Activated naive CD4-positive, alpha-beta T cell treated with anti-CD3 and anti-CD28 coated beads for 36 hours (primary cell): ENCODE data around the gene TBC1D24. TPM values are rescaled to one million over a fixed set of nuclear protein-coding genes. Genes with fewer than 3 reads are reported as not detected.

ENCODE experiments used
- CTCF ChIA-PET: fragments of 350-600 bp; sonication (Branson Sonifier 250); formaldehyde crosslinking; loops from one replicate; lab custom pipeline; 2021; ENCODE audit warnings: antibody characterized with exemption; lab: Charles Lee
- DNase-seq: peaks from one replicate; pipeline ENCODE4 v3.0.0-alpha.2; 2020
- H3K27ac Mint-ChIP-seq: one replicate; pipeline ENCODE4 v1.8.0; 2021; ENCODE audit warnings: mild to moderate bottlenecking, mixed read lengths
- H3K27me3 Mint-ChIP-seq: one replicate; pipeline ENCODE4 v1.8.0; 2021; ENCODE audit warnings: low read depth, mixed read lengths
- H3K36me3 Mint-ChIP-seq: one replicate; pipeline ENCODE4 v1.8.0; 2021; ENCODE audit warnings: low read depth, mixed read lengths
- H3K4me1 Mint-ChIP-seq: one replicate; pipeline ENCODE4 v1.8.0; 2021; ENCODE audit warnings: low read depth, mixed read lengths
- H3K4me3 Mint-ChIP-seq: one replicate; pipeline ENCODE4 v1.8.0; 2021; ENCODE audit warnings: mild to moderate bottlenecking, moderate library complexity, mixed read lengths
- H3K9me3 Mint-ChIP-seq: one replicate; pipeline ENCODE4 v1.8.0; 2021; ENCODE audit warnings: mixed read lengths
- intact Hi-C: fragments of 100-400 bp; cut with micrococcal nuclease; formaldehyde crosslinking; loops from one replicate; pipeline ENCODE4 v1.15.1; 2023
- total RNA-seq, 2 experiments: library from RNA; stranded (reverse); gene quantifications; one replicate each; pipeline ENCODE4 v1.2.3, GENCODE V29; 2021

The TBC1D24 gene
- total RNA-seq, 2 experiments from 2014 or later: 8.1 to 8.6 TPM

GRCh38 chr16:2490190-2491105 is 15.5 kb downstream of the TBC1D24 start:
- H3K4me3 Mint-ChIP-seq: no peak overlapping the region
- H3K27ac Mint-ChIP-seq: no peak overlapping the region
- intact Hi-C loops: no loop called here
- peaks cover 16% of the 10 kb centered on the region for H3K4me1 Mint-ChIP-seq
- no peak for DNase-seq
- no peaks in the 10 kb centered on the region for H3K9me3 Mint-ChIP-seq
- CTCF ChIA-PET: interaction anchor here (0.7 kb wide), 1 partner anchor 10 kb away, joined by 4 read pairs; no protein-coding TSS in a partner anchor
- H3K27me3 Mint-ChIP-seq: no peaks in the 10 kb centered on the region
- peaks cover 1% of the 10 kb centered on the region for H3K36me3 Mint-ChIP-seq

- H3K36me3 Mint-ChIP-seq: no peaks in the 10 kb centered on the region
- intact Hi-C loops: no loop called here
- CTCF ChIA-PET: no interaction called here
Observed at GRCh38 chr16:2492292-2492691, 17.4 kb downstream of the TBC1D24 start.

GRCh38 chr16:2493605-2494004 is 18.7 kb downstream of the TBC1D24 start:
- DNase-seq: no peak
- Mint-ChIP-seq H3K36me3 (peaks cover 2% of the 10 kb centered on the region), H3K4me3 (no peak overlapping the region), H3K27ac (no peak overlapping the region), H3K27me3 (no peaks in the 10 kb centered on the region), H3K9me3 (no peaks in the 10 kb centered on the region), H3K4me1 (no peaks in the 10 kb centered on the region)
- CTCF ChIA-PET: no interaction called here
- intact Hi-C loops: no loop called here

More at GRCh38 chr16:2492292-2492691, 17.4 kb downstream of the TBC1D24 start:
- no peak overlapping the region for H3K27ac Mint-ChIP-seq
- peaks cover 8% of the 10 kb centered on the region for H3K4me1 Mint-ChIP-seq
- H3K9me3 Mint-ChIP-seq: no peaks in the 10 kb centered on the region
- no peaks in the 10 kb centered on the region for H3K27me3 Mint-ChIP-seq
- H3K4me3 Mint-ChIP-seq: no peak overlapping the region
- no peak for DNase-seq

- DNase-seq: no peak
- Mint-ChIP-seq H3K27me3 (no peaks in the 10 kb centered on the region), H3K36me3 (peaks cover 2% of the 10 kb centered on the region), H3K27ac (no peak overlapping the region), H3K9me3 (no peaks in the 10 kb centered on the region), H3K4me1 (no peaks in the 10 kb centered on the region), H3K4me3 (no peak overlapping the region)
- intact Hi-C loops: no loop called here
- CTCF ChIA-PET: no interaction called here
Observed at GRCh38 chr16:2494616-2495015, 19.7 kb downstream of the TBC1D24 start.

- no peak overlapping the region for H3K27ac Mint-ChIP-seq
- no peaks in the 10 kb centered on the region for H3K4me1 Mint-ChIP-seq
- peaks cover 2% of the 10 kb centered on the region for H3K36me3 Mint-ChIP-seq
- no peaks in the 10 kb centered on the region for H3K27me3 Mint-ChIP-seq
- DNase-seq: no peak
- no peaks in the 10 kb centered on the region for H3K9me3 Mint-ChIP-seq
- CTCF ChIA-PET: no interaction called here
- intact Hi-C loops: no loop called here
- no peak overlapping the region for H3K4me3 Mint-ChIP-seq
Observed at GRCh38 chr16:2495041-2495440, 20.1 kb downstream of the TBC1D24 start.

- CTCF ChIA-PET: interaction anchor here (0.6 kb wide), 1 partner anchor 14 kb away, joined by 3 read pairs; no protein-coding TSS in a partner anchor
- Mint-ChIP-seq H3K4me3 (no peak overlapping the region), H3K27me3 (no peaks in the 10 kb centered on the region), H3K27ac (no peak overlapping the region), H3K36me3 (peaks cover 2% of the 10 kb centered on the region), H3K9me3 (no peaks in the 10 kb centered on the region), H3K4me1 (no peaks in the 10 kb centered on the region)
- DNase-seq: no peak
- intact Hi-C loops: no loop called here
Observed at GRCh38 chr16:2496223-2497115, 21.5 kb downstream of the TBC1D24 start.

- H3K9me3 Mint-ChIP-seq: no peaks in the 10 kb centered on the region
Observed at GRCh38 chr16:2497116-2497630, 22.2 kb downstream of the TBC1D24 start.

GRCh38 chr16:2497695-2498484 is 23.0 kb downstream of the TBC1D24 start:
- intact Hi-C loops: no loop called here
- H3K27ac Mint-ChIP-seq: no peak overlapping the region
- no peak for DNase-seq
- H3K36me3 Mint-ChIP-seq: peaks cover 4% of the 10 kb centered on the region
- no peak overlapping the region for H3K4me3 Mint-ChIP-seq
- peaks cover 2% of the 10 kb centered on the region for H3K4me1 Mint-ChIP-seq
- no peaks in the 10 kb centered on the region for H3K27me3 Mint-ChIP-seq
- no peaks in the 10 kb centered on the region for H3K9me3 Mint-ChIP-seq
- CTCF ChIA-PET: no interaction called here

More at GRCh38 chr16:2497116-2497630, 22.2 kb downstream of the TBC1D24 start:
- CTCF ChIA-PET: interaction anchor here (0.6 kb wide), 1 partner anchor 14 kb away, joined by 3 read pairs; no protein-coding TSS in a partner anchor
- no peak overlapping the region for H3K27ac Mint-ChIP-seq
- H3K4me1 Mint-ChIP-seq: peaks cover 2% of the 10 kb centered on the region
- H3K27me3 Mint-ChIP-seq: no peaks in the 10 kb centered on the region
- H3K36me3 Mint-ChIP-seq: peaks cover 4% of the 10 kb centered on the region
- intact Hi-C loops: no loop called here
- DNase-seq: no peak
- no peak overlapping the region for H3K4me3 Mint-ChIP-seq

GRCh38 chr16:2498531-2499253 is 23.8 kb downstream of the TBC1D24 start:
- Mint-ChIP-seq H3K4me1 (peaks cover 2% of the 10 kb centered on the region), H3K27me3 (no peaks in the 10 kb centered on the region), H3K27ac (no peak overlapping the region), H3K36me3 (peaks cover 4% of the 10 kb centered on the region), H3K9me3 (no peaks in the 10 kb centered on the region), H3K4me3 (no peak overlapping the region)
- intact Hi-C loops: no loop called here
- CTCF ChIA-PET: interaction anchor here (0.7 kb wide), 1 partner anchor 34 kb away, joined by 3 read pairs; no protein-coding TSS in a partner anchor
- DNase-seq: no peak

GRCh38 chr16:2499454-2499853 is 24.5 kb downstream of the TBC1D24 start:
- H3K4me3 Mint-ChIP-seq: no peak overlapping the region
- no peaks in the 10 kb centered on the region for H3K9me3 Mint-ChIP-seq
- no peak for DNase-seq
- intact Hi-C loops: no loop called here
- H3K4me1 Mint-ChIP-seq: peaks cover 2% of the 10 kb centered on the region
- no peaks in the 10 kb centered on the region for H3K27me3 Mint-ChIP-seq
- peaks cover 4% of the 10 kb centered on the region for H3K36me3 Mint-ChIP-seq
- H3K27ac Mint-ChIP-seq: no peak overlapping the region
- CTCF ChIA-PET: interaction anchor here (1.5 kb wide), 1 partner anchor 19 kb away, joined by 3 read pairs; no protein-coding TSS in a partner anchor

- intact Hi-C loops: no loop called here
- no peak for DNase-seq
- H3K27ac Mint-ChIP-seq: no peak overlapping the region
- CTCF ChIA-PET: interaction anchor here (1.3 to 1.8 kb wide), 3 partner anchors 19 to 146 kb away, joined by 3 to 5 read pairs (median 4); no protein-coding TSS in a partner anchor
- peaks cover 2% of the 10 kb centered on the region for H3K4me1 Mint-ChIP-seq
- peaks cover 4% of the 10 kb centered on the region for H3K36me3 Mint-ChIP-seq
- H3K4me3 Mint-ChIP-seq: no peak overlapping the region
- H3K9me3 Mint-ChIP-seq: no peaks in the 10 kb centered on the region
- H3K27me3 Mint-ChIP-seq: no peaks in the 10 kb centered on the region
Observed at GRCh38 chr16:2499890-2500429, 25.0 kb downstream of the TBC1D24 start.
